Omental fat pad (tissue), 4 donors: Measurements from ENCODE around the gene TIGD4. TPM values are rescaled to one million over a fixed set of nuclear protein-coding genes. Genes with fewer than 3 reads are reported as not detected.

Source experiments
- ATAC-seq: fragments of 150-250 bp; one replicate; pipeline ENCODE4 v1.9.1; 2016; ENCODE audit warnings: mild to moderate bottlenecking, moderate library complexity; ENCODE audit not compliant: low FRiP score
- DNase-seq: peaks from one replicate; pipeline ENCODE4 v3.0.0-alpha.2; 2019; ENCODE audit warnings: low spot score
- CTCF ChIP-seq, 3 donors: fragments of 450-650 bp; IDR thresholded peaks; one replicate each; pipeline ENCODE4 v1.5.1; 2016 to 2017; ENCODE audit warnings: antibody characterized with exemption in 3 of 3, mild to moderate bottlenecking in 3 of 3, moderate library complexity in 2 of 3
- total RNA-seq, 4 donors: library from RNA; depleted of rRNA; stranded (reverse); fragments of >200 nt; gene quantifications; one replicate each; pipeline ENCODE4 v1.1.0, GENCODE V29; 2016

TIGD4 gene
- total RNA-seq, 4 donors from 2014 or later: 0.19 TPM; not detected in 3

DNA sequence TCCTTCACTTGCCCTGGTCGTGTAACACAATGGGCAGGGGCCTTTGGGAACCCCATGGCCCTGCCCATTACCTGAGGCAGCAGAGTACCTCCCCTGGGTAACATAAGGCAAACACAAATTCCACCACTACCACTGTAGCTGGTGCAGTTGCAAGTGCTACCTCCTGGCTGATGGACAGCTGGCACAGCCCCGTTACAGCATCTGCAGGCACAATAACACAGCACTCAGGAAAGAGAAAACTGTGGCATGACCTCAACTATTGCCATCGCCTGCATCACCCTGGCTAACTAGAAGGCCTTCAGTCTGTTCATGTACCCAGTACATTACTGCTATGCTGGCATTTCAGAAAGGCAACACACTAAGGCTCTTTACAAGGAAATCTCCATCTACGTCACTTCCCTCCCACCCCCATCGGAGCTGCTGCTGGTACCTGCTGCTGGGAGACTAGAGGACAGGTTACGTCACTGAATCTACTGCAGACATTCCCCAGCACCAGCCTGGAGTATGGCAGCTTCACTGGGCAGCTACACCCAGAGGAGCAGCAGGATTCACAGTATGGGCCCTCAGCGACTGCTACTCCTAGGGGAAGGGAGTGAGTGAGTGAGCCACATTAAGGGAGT, 39.6 kb upstream of the TIGD4 start:
- no peak for DNase-seq
- no peak for TF ChIP-seq CTCF (IDR thresholded peaks at IDR 0.05)
- no peak for ATAC-seq

GRCh38 chr4:152817331-152817730, 37.8 kb upstream of the TIGD4 start:
- DNase-seq (no peak), ATAC-seq (no peak)
- TF ChIP-seq CTCF (IDR thresholded peaks at IDR 0.05): no peak

DNA sequence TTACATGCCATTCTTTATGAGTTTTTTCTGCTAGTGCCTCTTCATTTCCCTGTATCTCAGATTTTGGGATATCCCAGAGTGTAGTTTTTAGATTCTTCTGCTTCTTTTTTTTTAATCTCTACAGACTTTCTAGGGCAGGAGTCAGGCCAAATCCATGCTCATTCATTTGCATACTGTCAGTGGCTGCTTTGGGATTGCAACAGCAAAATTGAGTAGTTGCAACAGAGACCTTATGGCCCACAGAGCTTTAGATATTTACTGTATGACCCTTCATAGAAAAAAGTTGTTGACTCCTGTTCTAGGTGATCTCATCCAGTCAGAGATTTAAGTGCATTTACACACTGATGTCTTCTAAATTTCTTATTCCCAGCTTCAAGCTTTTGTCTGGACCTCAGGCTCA, 35.5 kb upstream of the TIGD4 start:
- ATAC-seq: no peak
- TF ChIP-seq CTCF (IDR thresholded peaks at IDR 0.05): no peak
- no peak for DNase-seq

GRCh38 chr4:152810715-152811287, 31.3 kb upstream of the TIGD4 start:
- ATAC-seq: no peak
- no peak for TF ChIP-seq CTCF (IDR thresholded peaks at IDR 0.05)
- DNase-seq: no peak

DNA sequence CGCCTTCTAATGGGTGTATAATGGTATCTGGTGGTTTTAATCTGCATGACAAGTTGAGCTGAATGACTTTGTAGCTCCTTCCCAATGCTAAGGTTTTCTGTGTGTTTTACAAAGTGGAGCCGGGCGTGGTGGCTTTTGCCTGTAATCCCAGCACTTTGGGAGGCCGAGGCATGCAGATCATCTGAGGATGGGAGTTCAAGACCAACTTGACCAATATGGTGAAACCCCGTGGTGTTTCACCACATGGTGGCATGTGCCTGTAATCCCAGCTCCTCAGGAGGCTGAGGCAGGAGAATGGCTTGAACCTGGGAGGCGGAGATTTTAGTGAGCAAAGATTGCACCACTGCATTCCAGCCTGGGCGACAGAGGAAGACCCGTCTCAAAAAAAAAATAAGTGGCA, 29.1 kb upstream of the TIGD4 start:
- ATAC-seq (no peak), DNase-seq (no peak)
- no peak for TF ChIP-seq CTCF (IDR thresholded peaks at IDR 0.05)

- DNase-seq: no peak
- TF ChIP-seq CTCF (IDR thresholded peaks at IDR 0.05): no peak
- no peak for ATAC-seq
Measured at GRCh38 chr4:152807294-152807829, 27.8 kb upstream of the TIGD4 start.
